GM10266 (cell line): ENCODE data around the gene UNC119.
A peak's percentile ranks its signal among the peaks of the same experiment; 100 is the strongest.

Experiments
- DNase-seq: peaks from one replicate; pipeline ENCODE4 v3.0.0; 2012; ENCODE audit errors: extremely low spot score
- CTCF ChIP-seq: IDR thresholded peaks from 2 replicates; pipeline ENCODE4 v1.5.1; 2012; ENCODE audit warnings: mild to moderate bottlenecking, low read depth; ENCODE audit not compliant: control insufficient read depth, insufficient read depth; ENCODE audit errors: missing control alignments

Gene UNC119

GRCh38 chr17:28555022-28555421 lies 2.6 kb upstream of the UNC119 start:
- TF ChIP-seq CTCF, result no peak
- no peak for DNase-seq

- no peak for TF ChIP-seq CTCF
- DNase-seq, result no peak
These were observed 2.1 kb upstream of the UNC119 start for GRCh38 chr17:28554565-28554964.

- DNase-seq, result no peak
- no peak for TF ChIP-seq CTCF
These were observed 629 bp upstream of the UNC119 start for GRCh38 chr17:28553000-28553505.

- no peak for TF ChIP-seq CTCF
- DNase-seq, result peak; percentile 53
These were observed 826 bp downstream of the UNC119 start for GRCh38 chr17:28551421-28552175.

- DNase-seq, result peak; percentile 17
- no peak for TF ChIP-seq CTCF
These were observed 1.6 kb downstream of the UNC119 start for GRCh38 chr17:28550858-28551257.

- DNase-seq, result peak; percentile 87
- no peak for TF ChIP-seq CTCF
These were observed 2.9 kb downstream of the UNC119 start for GRCh38 chr17:28549236-28550132.

GRCh38 chr17:28548417-28549130 lies 3.9 kb downstream of the UNC119 start:
- no peak for TF ChIP-seq CTCF
- DNase-seq, result no peak
